ENCODE data around the gene NLGN2. TPM values are rescaled to one million over a fixed set of nuclear protein-coding genes. Genes with fewer than 3 reads are reported as not detected.

NLGN2 gene
- total RNA-seq, 1 donor from 2014 or later = 11.0 TPM

DNA sequence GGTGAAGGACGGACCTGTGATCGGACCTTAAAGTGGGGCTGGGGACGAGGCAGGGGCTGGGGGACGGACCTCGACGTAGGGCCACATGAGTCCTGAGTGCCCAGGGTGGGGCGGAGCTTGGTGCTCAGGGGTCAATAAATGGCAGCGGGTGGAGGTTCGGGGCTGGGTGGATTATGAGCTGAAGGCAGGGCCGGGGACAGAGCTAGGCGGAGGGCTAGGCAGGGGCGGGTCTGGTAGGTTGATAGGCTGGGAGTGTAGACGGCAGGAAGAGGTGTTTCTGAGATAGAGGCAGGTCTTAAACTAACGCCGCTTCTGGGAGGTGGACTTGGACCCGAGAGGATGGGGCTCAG is 37.9 kb downstream of the NLGN2 start:
- DNase-seq (ENCODE audit: low spot score) = no peak

GRCh38 chr17:7448461-7448860 is 40.8 kb downstream of the NLGN2 start:
- DNase-seq (ENCODE audit: low spot score) = no peak

More for the DNA sequence above, 37.9 kb downstream of the NLGN2 start:
- intact Hi-C loops (cut with DNase I) = no loop called here

GRCh38 chr17:7459961-7460545 is 52.4 kb downstream of the NLGN2 start:
- no peak for DNase-seq (ENCODE audit: low spot score)
- intact Hi-C loops (cut with DNase I) = no loop called here

More at GRCh38 chr17:7448461-7448860, 40.8 kb downstream of the NLGN2 start:
- intact Hi-C loops (cut with DNase I) = no loop called here

DNA sequence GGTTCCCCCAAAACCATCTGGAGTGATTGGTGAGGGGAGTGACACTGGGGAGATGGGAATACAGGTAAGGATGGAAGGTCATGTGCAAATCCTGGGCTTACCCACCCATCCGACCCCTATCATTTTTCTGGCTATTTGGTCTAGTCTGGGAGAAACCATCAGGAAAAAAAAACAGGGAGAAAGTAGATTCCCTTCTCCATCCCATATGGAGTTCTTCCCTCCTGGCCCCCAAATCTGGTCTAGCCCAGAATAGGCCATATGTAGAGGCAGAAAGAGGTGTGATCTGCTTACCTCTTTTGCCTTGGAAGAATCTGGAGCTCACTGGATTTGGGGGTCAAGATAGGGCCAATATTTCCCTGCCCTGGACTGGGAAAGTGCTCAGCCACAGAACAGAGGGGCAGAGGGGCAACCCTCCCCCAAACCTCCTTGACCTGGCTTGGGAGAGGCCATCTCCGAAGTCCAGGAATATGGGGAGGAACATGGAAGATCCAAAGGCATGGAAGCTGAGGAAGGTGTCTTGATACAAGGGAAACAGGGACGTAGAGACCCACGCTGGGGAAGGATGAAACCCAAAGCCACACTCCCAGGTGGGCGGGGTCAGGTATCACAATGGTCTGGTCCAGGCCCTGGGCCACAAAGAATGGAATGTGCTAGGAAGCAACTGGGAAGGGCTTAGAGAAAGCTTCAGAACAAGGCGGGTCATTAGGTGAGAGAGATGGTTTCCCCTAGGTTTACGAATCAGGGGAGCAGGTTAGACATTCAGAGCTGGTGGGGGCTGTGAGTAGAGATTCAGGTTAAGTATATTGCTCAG is 53.4 kb downstream of the NLGN2 start:
- DNase-seq (ENCODE audit: low spot score) = no peak
- intact Hi-C loops (cut with DNase I) = no loop called here

DNA sequence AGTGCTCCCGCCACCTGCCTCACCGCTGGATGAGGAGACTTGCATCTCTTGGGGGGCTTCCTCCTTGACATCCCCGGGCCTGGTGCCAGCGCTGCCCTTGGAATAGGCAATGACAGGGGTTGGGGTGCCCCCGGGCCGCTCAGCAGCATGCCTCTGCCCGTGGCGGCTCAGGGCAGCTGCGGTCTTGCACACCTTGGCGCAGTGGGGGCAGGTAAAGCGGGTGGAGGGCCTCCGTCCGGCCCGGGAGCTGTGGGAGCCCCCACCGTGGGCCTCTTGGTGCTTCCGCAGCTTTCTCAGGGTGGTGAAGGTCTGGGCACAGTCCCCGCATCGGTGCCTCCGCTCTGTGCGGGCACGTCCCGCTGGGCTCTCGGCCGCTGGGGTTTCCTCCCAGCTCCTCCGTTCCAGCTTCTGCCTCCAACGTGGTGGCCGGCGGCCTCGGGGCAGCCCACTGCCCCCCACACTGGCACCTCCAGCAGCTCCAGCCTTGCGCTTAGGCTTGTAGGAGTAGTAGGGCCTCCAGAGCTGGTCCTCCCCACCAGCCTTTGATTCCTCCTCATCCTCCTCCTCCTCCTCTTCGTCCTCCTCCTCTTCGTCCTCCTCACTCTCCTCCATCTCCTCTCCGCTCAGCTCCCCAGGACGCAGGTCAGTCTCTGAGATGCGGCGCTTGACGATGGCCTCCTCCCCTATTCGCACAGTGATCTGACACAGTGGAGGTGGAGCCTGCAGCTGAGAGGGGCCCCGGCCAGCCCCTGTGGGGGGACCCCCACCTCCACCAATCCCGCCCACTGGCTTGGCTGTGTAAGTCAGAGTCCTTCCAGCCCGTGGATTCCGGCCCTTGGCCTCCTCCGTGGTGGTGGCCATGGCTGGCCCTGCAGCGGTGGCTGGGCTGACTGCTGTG is 55.1 kb downstream of the NLGN2 start:
- intact Hi-C loops (cut with DNase I) = no loop called here
- no peak for DNase-seq (ENCODE audit: low spot score)

GRCh38 chr17:7463372-7463846 is 55.8 kb downstream of the NLGN2 start:
- intact Hi-C loops (cut with DNase I) = no loop called here
- DNase-seq (ENCODE audit: low spot score) = no peak

DNA sequence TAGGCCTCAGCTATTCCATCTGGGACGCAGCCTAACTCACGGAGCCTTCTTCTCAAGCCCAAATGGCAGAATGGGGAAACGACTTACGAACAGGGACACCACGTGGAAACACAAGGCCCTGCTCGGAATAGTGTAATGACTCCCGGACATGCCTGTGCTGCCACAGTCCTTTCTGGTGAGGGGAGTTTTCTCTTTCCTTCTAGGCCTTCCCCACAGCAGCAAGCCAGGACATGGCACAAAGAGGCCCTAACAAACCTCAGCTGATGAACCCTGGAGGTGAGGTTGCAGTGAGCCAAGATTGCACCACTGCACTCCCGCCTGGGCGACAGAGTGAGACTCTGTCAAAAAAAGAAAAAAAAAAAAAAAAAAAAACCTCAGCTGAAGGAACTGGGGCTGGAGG is 56.4 kb downstream of the NLGN2 start:
- intact Hi-C loops (cut with DNase I) = no loop called here

DNA sequence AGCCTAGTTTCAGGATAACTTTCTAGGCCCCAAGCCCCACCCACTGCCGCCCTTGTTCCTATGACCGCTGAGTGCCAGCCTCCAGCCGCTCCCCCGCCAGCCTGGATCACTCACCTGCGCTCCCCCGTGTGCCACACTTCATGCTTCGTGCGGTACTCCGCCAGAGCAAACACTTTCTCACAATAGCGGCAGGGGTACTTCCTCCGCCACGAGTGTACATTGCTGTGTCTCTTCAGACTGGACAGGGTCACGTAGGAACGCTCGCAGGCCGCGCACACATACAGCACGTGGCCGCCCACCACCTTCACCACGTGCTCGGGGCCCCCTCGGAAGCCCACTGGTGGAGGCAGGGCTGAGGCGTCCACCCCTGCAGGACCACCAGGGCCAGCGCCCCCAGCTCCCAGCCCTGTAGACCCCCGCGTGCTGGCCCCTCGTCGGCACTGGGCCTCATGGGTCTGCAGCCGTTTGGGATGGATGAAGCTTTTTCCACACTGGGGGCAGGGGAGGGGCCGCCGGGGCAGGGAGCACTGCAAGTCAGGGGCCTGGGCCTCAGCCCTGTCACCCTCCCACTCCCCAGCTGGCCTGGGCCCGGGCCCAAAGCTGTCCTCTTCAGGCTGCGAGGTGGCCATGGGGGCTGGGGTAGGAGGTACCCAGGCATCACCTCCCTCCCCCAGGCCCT is 58.1 kb downstream of the NLGN2 start:
- intact Hi-C loops (cut with DNase I) = no loop called here
- DNase-seq (ENCODE audit: low spot score) = no peak

More for the DNA sequence above, 56.4 kb downstream of the NLGN2 start:
- no peak for DNase-seq (ENCODE audit: low spot score)

- no peak for DNase-seq (ENCODE audit: low spot score)
- intact Hi-C loops (cut with DNase I) = no loop called here
Observed at GRCh38 chr17:7466318-7466638, 58.6 kb downstream of the NLGN2 start.

DNA sequence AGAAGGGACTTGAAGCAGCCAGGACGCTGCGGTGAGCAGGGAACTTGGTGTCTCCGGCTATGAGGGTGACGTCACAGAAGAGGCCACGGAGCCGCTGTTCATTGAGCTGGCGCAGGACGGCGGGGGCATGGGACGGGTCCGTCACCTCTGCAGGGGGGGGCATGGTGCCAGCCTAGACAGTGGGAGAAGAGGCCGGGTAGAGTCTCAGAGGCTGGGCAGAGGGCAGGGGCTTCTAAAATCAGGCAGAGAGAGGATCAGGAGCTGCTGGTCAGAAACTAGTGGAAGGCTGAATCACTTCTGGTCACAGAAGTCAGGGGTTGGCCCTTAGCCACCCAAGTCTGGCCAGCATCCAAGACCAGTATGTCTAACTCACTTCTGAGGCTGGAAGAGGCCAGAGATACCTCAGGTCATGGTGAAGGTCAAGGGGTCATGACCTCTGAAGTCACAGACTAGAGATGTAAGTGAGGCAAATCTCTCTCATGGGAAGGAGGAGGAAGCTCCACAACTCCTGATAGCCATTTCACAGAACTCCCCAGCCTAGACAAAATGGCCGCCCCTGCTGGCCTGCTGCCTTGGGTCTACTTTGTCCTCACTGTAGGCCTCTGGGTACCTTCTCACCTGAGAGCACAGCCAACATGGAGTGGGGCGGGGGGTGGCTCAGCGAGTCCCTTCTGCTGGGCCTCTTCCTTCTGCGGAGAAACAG is 59.1 kb downstream of the NLGN2 start:
- DNase-seq (ENCODE audit: low spot score) = peak; percentile 84

GRCh38 chr17:7467498-7467897 is 59.9 kb downstream of the NLGN2 start:
- intact Hi-C loops (cut with DNase I) = no loop called here
- no peak for DNase-seq (ENCODE audit: low spot score)

More for the DNA sequence above, 59.1 kb downstream of the NLGN2 start:
- intact Hi-C loops (cut with DNase I) = no loop called here

- no peak for DNase-seq (ENCODE audit: low spot score)
- intact Hi-C loops (cut with DNase I) = no loop called here
Observed at GRCh38 chr17:7468290-7468689, 60.6 kb downstream of the NLGN2 start.

GRCh38 chr17:7468804-7469389 is 61.3 kb downstream of the NLGN2 start:
- intact Hi-C loops (cut with DNase I) = no loop called here
- no peak for DNase-seq (ENCODE audit: low spot score)

Other genes with a start within 250 kb of the NLGN2 start
- 0.54 TPM for gene ASGR1, start 228.5 kb upstream of the NLGN2 start, total RNA-seq
- gene DLG4, start 188.0 kb upstream of the NLGN2 start, total RNA-seq = 16.0 TPM
- 966 TPM for gene ACADVL, start 187.9 kb upstream of the NLGN2 start, total RNA-seq
- 22.5 TPM for gene DVL2, start 173.3 kb upstream of the NLGN2 start, total RNA-seq
- 20.5 TPM for gene PHF23, start 168.4 kb upstream of the NLGN2 start, total RNA-seq
- 449 TPM for gene GABARAP, start 165.4 kb upstream of the NLGN2 start, total RNA-seq
- gene CTDNEP1, start 156.1 kb upstream of the NLGN2 start, total RNA-seq = 111 TPM
- 57.5 TPM for gene ELP5, start 155.6 kb upstream of the NLGN2 start, total RNA-seq
- 0.75 TPM for gene CLDN7, start 145.4 kb upstream of the NLGN2 start, total RNA-seq
- 73.5 TPM for gene SLC2A4, start 126.1 kb upstream of the NLGN2 start, total RNA-seq
- gene YBX2, start 113.2 kb upstream of the NLGN2 start, total RNA-seq = 1.2 TPM
- 263 TPM for gene EIF5A, start 100.2 kb upstream of the NLGN2 start, total RNA-seq
- 49.0 TPM for gene GPS2, start 92.5 kb upstream of the NLGN2 start, total RNA-seq
- 29.9 TPM for gene NEURL4, start 78.5 kb upstream of the NLGN2 start, total RNA-seq
- 16.4 TPM for gene ACAP1, start 71.3 kb upstream of the NLGN2 start, total RNA-seq
- 9.6 TPM for gene KCTD11, start 55.7 kb upstream of the NLGN2 start, total RNA-seq
- not detected for gene TMEM95, start 52.7 kb upstream of the NLGN2 start, total RNA-seq
- gene TNK1, start 26.8 kb upstream of the NLGN2 start, total RNA-seq = 2.0 TPM
- gene PLSCR3, start 13.3 kb upstream of the NLGN2 start, total RNA-seq = 16.8 TPM
- gene TMEM256, start 3.7 kb upstream of the NLGN2 start, total RNA-seq = 67.7 TPM
- not detected for gene SPEM1, start 12.5 kb downstream of the NLGN2 start, total RNA-seq
- not detected for gene SPEM2, start 17.8 kb downstream of the NLGN2 start, total RNA-seq
- not detected for gene SPEM3, start 21.0 kb downstream of the NLGN2 start, total RNA-seq
- gene TMEM102, start 27.6 kb downstream of the NLGN2 start, total RNA-seq = 2.6 TPM
- 3.9 TPM for gene FGF11, start 31.7 kb downstream of the NLGN2 start, total RNA-seq
- gene CHRNB1, start 37.2 kb downstream of the NLGN2 start, total RNA-seq = 9.9 TPM
- gene ZBTB4, start 71.8 kb downstream of the NLGN2 start, total RNA-seq = 69.4 TPM
- gene SLC35G6, start 73.6 kb downstream of the NLGN2 start, total RNA-seq = not detected
- gene POLR2A, start 76.5 kb downstream of the NLGN2 start, total RNA-seq = 56.4 TPM
- 33.9 TPM for gene TNFSF12, start 141.2 kb downstream of the NLGN2 start, total RNA-seq
- 4.9 TPM for gene TNFSF13, start 150.9 kb downstream of the NLGN2 start, total RNA-seq
- gene SENP3, start 154.1 kb downstream of the NLGN2 start, total RNA-seq = 33.8 TPM
- gene CD68, start 171.8 kb downstream of the NLGN2 start, total RNA-seq = 11.4 TPM
- 22.4 TPM for gene MPDU1, start 176.0 kb downstream of the NLGN2 start, total RNA-seq
- gene SOX15, start 182.2 kb downstream of the NLGN2 start, total RNA-seq = 1.1 TPM
- 83.5 TPM for gene FXR2, start 207.1 kb downstream of the NLGN2 start, total RNA-seq
- gene SAT2, start 220.0 kb downstream of the NLGN2 start, total RNA-seq = 60.3 TPM
- 0.62 TPM for gene SHBG, start 222.3 kb downstream of the NLGN2 start, total RNA-seq
- 2.7 TPM for gene ATP1B2, start 243.1 kb downstream of the NLGN2 start, total RNA-seq